Ovary (tissue), 9 donors: Measurements from ENCODE around the gene KCNH8. TPM values are rescaled to one million over a fixed set of nuclear protein-coding genes. Genes with fewer than 3 reads are reported as not detected.
"Not testable (repeated sequence)": the region's sequence is repeated elsewhere in the genome, so short reads cannot be mapped to it uniquely, and the experiment has no call there.

Source experiments
- DNase-seq, 5 donors: peaks; one replicate each; pipeline ENCODE4 v3.0.0-alpha.2; 2019 to 2020
- H3K27ac ChIP-seq, 2 donors: fragments of 200-600 bp; one replicate each; pipeline versions ENCODE4 v1.5.1 to v1.8.0; 2019 to 2022
- H3K27me3 ChIP-seq: fragments of 200-600 bp; one replicate; pipeline ENCODE4 v1.8.0; 2022
- H3K36me3 ChIP-seq: fragments of 200-600 bp; sonication (generic); one replicate; pipeline ENCODE4 v1.5.1; 2019
- H3K4me1 ChIP-seq: one replicate; pipeline ENCODE4 v1.8.1; 2013; ENCODE audit warnings: mild to moderate bottlenecking, moderate library complexity; ENCODE audit not compliant: insufficient read depth
- H3K4me3 ChIP-seq: fragments of 200-600 bp; sonication (generic); one replicate; pipeline ENCODE4 v1.5.1; 2017
- H3K9me3 ChIP-seq, 2 donors: fragments of 200-600 bp in 1 of 2; sonication (generic) in 1 of 2; one replicate each; pipeline versions ENCODE4 v1.5.1 to v1.8.1; 2013 to 2019; ENCODE audit warnings: mild to moderate bottlenecking in 1 of 2, moderate library complexity in 1 of 2
- CTCF ChIP-seq, 3 donors: fragments of 450-650 bp in 2 of 3; fragments of 200-600 bp in 1 of 3; IDR thresholded peaks; one replicate each; pipeline versions ENCODE4 v1.5.1 to v1.8.0; 2016 to 2022; ENCODE audit warnings: antibody characterized with exemption in 3 of 3, mild to moderate bottlenecking in 1 of 3
- EP300 ChIP-seq: sonication (generic); formaldehyde crosslinking; IDR thresholded peaks from one replicate; pipeline ENCODE4 v1.6.1; 2017; ENCODE audit warnings: antibody characterized with exemption
- POLR2A ChIP-seq: fragments of 450-650 bp; IDR thresholded peaks from one replicate; pipeline ENCODE4 v1.6.1; 2017; ENCODE audit warnings: antibody characterized with exemption, mild to moderate bottlenecking, moderate library complexity
- WGBS, 3 donors: extraction: QIAGEN DNeasy Blood & Tissue Kit in 1 of 3; methylation state at CpG; one replicate each; pipeline versions ENCODE4 v1.1.5 to v1.1.7; 2013 to 2017; 5-methylcytosine and 5-hydroxymethylcytosine counted together
- intact Hi-C, 4 donors: fragments of 100-400 bp; cut with DNase I; formaldehyde crosslinking; loops; one replicate each; pipeline versions ENCODE4 v1.11.0 to v1.15.1; 2022 to 2023
- polyA plus RNA-seq, 2 donors: library from polyadenylated mRNA; stranded (reverse); fragments of 200-250 nt in 1 of 2; fragments of 350-450 nt in 1 of 2; fragmentation: Illumina TruSeq in 1 of 2; extraction: RNeasy Lipid Tissue Mini Kit (QIAGEN cat#74804) in 1 of 2; gene quantifications; one replicate each; pipeline ENCODE4 v1.2.3, GENCODE V29; 2013 to 2014
- total RNA-seq, 7 donors: library from RNA; depleted of rRNA in 2 of 7; stranded (reverse); fragments of >200 nt in 2 of 7; fragmentation: NEBNext Ultra II Directional in 3 of 7; extraction: Animal tissue kit (Norgen Biotek cat#: 25700) in 3 of 7; gene quantifications; one replicate each; pipeline versions ENCODE4 v1.1.0 to v1.2.4, GENCODE V29; 2016 to 2023
- donor health status: DM: no; HTN: no; CAD: no; lungs with moderate emphysema.
- donor health status: DM: no; HTN: no; CAD: no.
- donor health status: Bipolar disorder and iron deficiency.
- donor health status: DM: yes; HTN: yes; CAD: no.
- donor health status: DM: no; HTN: no; CAD: no.
- donor health status: DM: yes; HTN: yes; CAD: no.

The KCNH8 gene
- total and polyA plus RNA-seq, 9 donors = 0.05 to 1.4 (median 0.17) TPM; not detected in 1

GRCh38 chr3:19231792-19232461 is 83.6 kb downstream of the KCNH8 start:
- 76 to 81% (median 77%) methylated on average over 4 of the region's 4 CpGs for WGBS, 3 donors
- Histone ChIP-seq H3K36me3 (no peaks in the 10 kb centered on the region), H3K9me3 (no peaks in the 10 kb centered on the region), H3K27ac (no peak overlapping the region), H3K27me3 (no peaks in the 10 kb centered on the region), H3K4me1 (no peaks in the 10 kb centered on the region), H3K4me3 (no peak overlapping the region)
- intact Hi-C loops = no loop called here
- DNase-seq = no peak
- no peak for TF ChIP-seq CTCF (IDR thresholded peaks at IDR 0.05)
- no peak for TF ChIP-seq POLR2A
- TF ChIP-seq EP300 = no peak

GRCh38 chr3:19232566-19232965 is 84.3 kb downstream of the KCNH8 start:
- Histone ChIP-seq H3K4me1 (no peaks in the 10 kb centered on the region), H3K9me3 (no peaks in the 10 kb centered on the region), H3K4me3 (no peak overlapping the region), H3K27ac (no peak overlapping the region), H3K36me3 (no peaks in the 10 kb centered on the region), H3K27me3 (no peaks in the 10 kb centered on the region)
- intact Hi-C loops = no loop called here
- no peak for TF ChIP-seq EP300
- no peak for TF ChIP-seq POLR2A
- no peak for TF ChIP-seq CTCF (IDR thresholded peaks at IDR 0.05)
- 53 to 71% (median 67%) methylated on average over 2 of the region's 2 CpGs for WGBS, 3 donors
- DNase-seq = no peak

- H3K4me1 ChIP-seq, H3K4me3 ChIP-seq, DNase-seq, H3K36me3 ChIP-seq, H3K27me3 ChIP-seq, H3K9me3 ChIP-seq, H3K27ac ChIP-seq, intact Hi-C loops: not testable (repeated sequence)
- 93 to 94% (median 94%) methylated on average over 46 to 53 of the region's 53 CpGs for WGBS, 3 donors
Measured at GRCh38 chr3:19233882-19234784, 85.8 kb downstream of the KCNH8 start.

- 62 to 75% (median 69%) methylated on average over 2 of the region's 2 CpGs for WGBS, 3 donors
- Histone ChIP-seq H3K4me1 (no peaks in the 10 kb centered on the region), H3K36me3 (no peaks in the 10 kb centered on the region), H3K27me3 (no peaks in the 10 kb centered on the region), H3K27ac (no peak overlapping the region), H3K9me3 (no peaks in the 10 kb centered on the region), H3K4me3 (no peak overlapping the region)
- TF ChIP-seq EP300 = no peak
- no peak for TF ChIP-seq POLR2A
- no peak for TF ChIP-seq CTCF (IDR thresholded peaks at IDR 0.05)
- DNase-seq = no peak
- intact Hi-C loops = no loop called here
Measured at GRCh38 chr3:19248143-19248542, 99.8 kb downstream of the KCNH8 start.

- 77 to 90% (median 85%) methylated on average over 1 of the region's 1 CpG for WGBS, 3 donors
- no peak for DNase-seq
- Histone ChIP-seq H3K4me1 (no peaks in the 10 kb centered on the region), H3K9me3 (no peaks in the 10 kb centered on the region), H3K4me3 (no peak overlapping the region), H3K36me3 (no peaks in the 10 kb centered on the region), H3K27me3 (no peaks in the 10 kb centered on the region), H3K27ac (no peak overlapping the region)
- intact Hi-C loops = no loop called here
- no peak for TF ChIP-seq POLR2A
- no peak for TF ChIP-seq CTCF (IDR thresholded peaks at IDR 0.05)
- no peak for TF ChIP-seq EP300
Measured at GRCh38 chr3:19248767-19249166, 100.5 kb downstream of the KCNH8 start.
